Activated CD8-positive, alpha-beta T cell treated with anti-CD3 and anti-CD28 coated beads for 36 hours (primary cell): ENCODE measurements around the gene C1orf105. TPM values are rescaled to one million over a fixed set of nuclear protein-coding genes. Genes with fewer than 3 reads are reported as not detected.

Experiments used
- ATAC-seq: fragments of 200-7000 bp; cut with Tn5 transposase; one replicate; pipeline ENCODE4 v1.10.0; 2021; ENCODE audit warnings: mild to moderate bottlenecking, moderate library complexity
- CTCF ChIA-PET: fragments of 350-600 bp; sonication (Branson Sonifier 250); formaldehyde crosslinking; loops from one replicate; lab custom pipeline; 2021; ENCODE audit warnings: antibody characterized with exemption; lab: Charles Lee
- POLR2A ChIA-PET: fragments of 350-600 bp; sonication (Branson Sonifier 250); formaldehyde crosslinking; loops from one replicate; lab custom pipeline; 2021; ENCODE audit warnings: antibody characterized with exemption; lab: Charles Lee
- DNase-seq: peaks from one replicate; pipeline ENCODE4 v3.0.0-alpha.2; 2020
- H3K27ac Mint-ChIP-seq: one replicate; pipeline ENCODE4 v1.8.0; 2021; ENCODE audit warnings: mild to moderate bottlenecking, mixed read lengths
- H3K27me3 Mint-ChIP-seq: one replicate; pipeline ENCODE4 v1.8.0; 2021; ENCODE audit warnings: mixed read lengths
- H3K36me3 Mint-ChIP-seq: one replicate; pipeline ENCODE4 v1.8.0; 2021; ENCODE audit warnings: low read depth, mixed read lengths
- H3K4me1 Mint-ChIP-seq: one replicate; pipeline ENCODE4 v1.8.0; 2021; ENCODE audit warnings: low read depth, mixed read lengths
- H3K4me3 Mint-ChIP-seq: one replicate; pipeline ENCODE4 v1.8.0; 2021; ENCODE audit warnings: mild to moderate bottlenecking, moderate library complexity, mixed read lengths
- H3K9me3 Mint-ChIP-seq: one replicate; pipeline ENCODE4 v1.8.0; 2021; ENCODE audit warnings: mixed read lengths
- intact Hi-C: fragments of 100-400 bp; cut with micrococcal nuclease; formaldehyde crosslinking; loops from one replicate; pipeline ENCODE4 v1.10.0; 2022
- total RNA-seq, 2 experiments: library from RNA; stranded (reverse); gene quantifications; one replicate each; pipeline ENCODE4 v1.2.3, GENCODE V29; 2021
- TF ChIP-seq, protein P1 (sequence below): fragments of 200-600 bp; IDR thresholded peaks from one replicate; pipeline ENCODE4 v1.8.0; 2022; ENCODE audit warnings: antibody characterized with exemption, mild to moderate bottlenecking

C1orf105 gene
- total RNA-seq, 2 experiments from 2014 or later, result not detected

DNA sequence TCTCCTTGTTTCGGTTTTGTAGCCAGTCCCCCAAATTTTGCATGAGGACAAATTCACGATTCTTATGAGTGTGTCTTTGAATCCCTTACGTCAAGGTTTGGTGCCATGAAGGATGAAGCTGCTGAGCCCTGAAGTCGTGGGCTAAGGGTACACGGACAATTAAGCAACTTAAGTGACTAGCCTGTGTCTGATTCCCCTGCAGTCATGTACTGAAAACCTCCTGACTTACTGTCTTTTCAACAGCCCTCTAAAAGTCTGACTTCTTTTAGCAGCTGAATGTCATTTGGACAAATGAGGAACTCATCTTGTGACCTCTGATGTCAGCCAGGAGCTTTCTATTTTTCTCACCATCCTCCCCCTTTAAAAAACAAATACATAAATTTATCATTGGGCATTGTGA lies 27.1 kb upstream of the C1orf105 start:
- intact Hi-C loops, result loop anchor here (10.0 kb wide), 3 partner anchors 119 to 389 kb away; no protein-coding TSS in a partner anchor
- no peaks in the 10 kb centered on the region for H3K36me3 Mint-ChIP-seq
- no peak overlapping the region for H3K4me3 Mint-ChIP-seq
- TF ChIP-seq, protein P1, sequence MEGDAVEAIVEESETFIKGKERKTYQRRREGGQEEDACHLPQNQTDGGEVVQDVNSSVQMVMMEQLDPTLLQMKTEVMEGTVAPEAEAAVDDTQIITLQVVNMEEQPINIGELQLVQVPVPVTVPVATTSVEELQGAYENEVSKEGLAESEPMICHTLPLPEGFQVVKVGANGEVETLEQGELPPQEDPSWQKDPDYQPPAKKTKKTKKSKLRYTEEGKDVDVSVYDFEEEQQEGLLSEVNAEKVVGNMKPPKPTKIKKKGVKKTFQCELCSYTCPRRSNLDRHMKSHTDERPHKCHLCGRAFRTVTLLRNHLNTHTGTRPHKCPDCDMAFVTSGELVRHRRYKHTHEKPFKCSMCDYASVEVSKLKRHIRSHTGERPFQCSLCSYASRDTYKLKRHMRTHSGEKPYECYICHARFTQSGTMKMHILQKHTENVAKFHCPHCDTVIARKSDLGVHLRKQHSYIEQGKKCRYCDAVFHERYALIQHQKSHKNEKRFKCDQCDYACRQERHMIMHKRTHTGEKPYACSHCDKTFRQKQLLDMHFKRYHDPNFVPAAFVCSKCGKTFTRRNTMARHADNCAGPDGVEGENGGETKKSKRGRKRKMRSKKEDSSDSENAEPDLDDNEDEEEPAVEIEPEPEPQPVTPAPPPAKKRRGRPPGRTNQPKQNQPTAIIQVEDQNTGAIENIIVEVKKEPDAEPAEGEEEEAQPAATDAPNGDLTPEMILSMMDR, result no peak
- ChIA-PET CTCF (interaction anchor here (1.0 to 2.3 kb wide), 4 partner anchors 16 to 391 kb away, joined by 3 to 7 read pairs (median 4); no protein-coding TSS in a partner anchor), POLR2A (interaction anchor here (0.8 to 3.0 kb wide), 2 partner anchors 35 to 228 kb away, joined by 3 to 17 read pairs; no protein-coding TSS in a partner anchor)
- DNase-seq (no peak), ATAC-seq (no peak)
- no peaks in the 10 kb centered on the region for H3K27me3 Mint-ChIP-seq
- H3K4me1 Mint-ChIP-seq, result peaks cover 59% of the 10 kb centered on the region
- H3K9me3 Mint-ChIP-seq, result no peaks in the 10 kb centered on the region
- H3K27ac Mint-ChIP-seq, result peak overlapping the region; percentile 85

DNA sequence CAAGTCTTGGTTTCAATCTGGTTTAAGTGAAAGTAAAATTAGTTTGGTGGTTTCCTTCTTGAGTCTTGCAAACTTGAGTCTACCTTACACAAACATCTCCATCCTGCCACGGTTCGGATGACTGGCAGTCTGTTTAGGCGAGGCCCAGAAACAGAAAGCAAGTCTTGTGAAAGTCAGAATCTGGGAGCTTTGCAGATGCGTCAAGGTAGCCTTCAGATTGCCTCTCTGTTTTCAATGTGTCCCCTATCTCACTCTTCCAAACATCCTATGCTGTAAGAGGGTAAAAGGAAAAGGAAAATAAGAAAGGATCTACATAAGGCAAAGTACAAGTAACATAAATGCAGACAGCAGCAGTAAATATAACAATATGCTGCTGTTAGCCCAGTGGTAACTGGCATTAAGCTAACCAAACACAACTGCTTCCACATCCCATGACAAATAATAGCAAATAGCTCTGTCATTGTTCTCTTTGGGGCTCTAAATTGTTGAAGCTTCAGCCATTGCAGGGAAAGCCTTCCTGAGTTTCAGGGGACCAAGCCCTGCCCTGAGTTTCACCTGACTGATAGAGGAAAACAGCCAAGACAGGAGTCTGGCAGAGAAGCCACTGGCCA lies 26.2 kb upstream of the C1orf105 start:
- CTCF ChIA-PET, result interaction anchor here (0.7 to 2.3 kb wide), 13 partner anchors 11 to 749 kb away, joined by 3 to 11 read pairs (median 4); no protein-coding TSS in a partner anchor
- DNase-seq (peak; percentile 86), ATAC-seq (peak; percentile 95)
- peaks cover 68% of the 10 kb centered on the region for H3K4me1 Mint-ChIP-seq
- no peaks in the 10 kb centered on the region for H3K36me3 Mint-ChIP-seq
- intact Hi-C loops, result loop anchor here (10.0 kb wide), 3 partner anchors 119 to 389 kb away; no protein-coding TSS in a partner anchor
- H3K27ac Mint-ChIP-seq, result peak overlapping the region; percentile 85
- TF ChIP-seq, protein P1, result no peak
- H3K4me3 Mint-ChIP-seq, result peak overlapping the region; percentile 56
- POLR2A ChIA-PET, result interaction anchor here (0.6 to 3.0 kb wide), 6 partner anchors 9 to 100 kb away, joined by 3 to 17 read pairs (median 4); no protein-coding TSS in a partner anchor
- no peaks in the 10 kb centered on the region for H3K27me3 Mint-ChIP-seq
- no peaks in the 10 kb centered on the region for H3K9me3 Mint-ChIP-seq

DNA sequence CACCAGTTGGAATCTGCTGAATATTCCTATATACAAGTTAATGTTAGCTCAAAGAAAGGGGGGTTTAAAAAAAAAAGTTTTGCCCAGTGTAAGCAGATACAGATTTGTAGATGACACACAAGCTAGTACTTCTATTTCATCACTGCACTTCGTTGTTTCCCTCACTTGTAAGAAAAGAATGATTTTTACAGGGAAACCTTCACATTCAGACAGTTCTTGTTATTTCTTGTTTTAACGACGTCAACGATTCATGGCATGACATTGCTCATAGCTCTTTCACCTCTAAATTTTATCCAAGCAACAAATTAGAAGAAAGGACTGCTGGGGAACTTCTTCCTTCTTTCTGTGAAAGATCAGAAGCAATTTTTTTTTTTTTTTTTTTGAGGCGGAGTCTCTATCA lies 25.7 kb upstream of the C1orf105 start:
- ChIA-PET POLR2A (interaction anchor here (0.6 to 3.0 kb wide), 6 partner anchors 10 to 100 kb away, joined by 3 to 17 read pairs (median 4); no protein-coding TSS in a partner anchor), CTCF (interaction anchor here (0.7 to 2.3 kb wide), 12 partner anchors 10 to 750 kb away, joined by 3 to 11 read pairs (median 4); no protein-coding TSS in a partner anchor)
- H3K27ac Mint-ChIP-seq, result peak overlapping the region; percentile 85
- intact Hi-C loops, result loop anchor here (5.0 to 10.0 kb wide), 5 partner anchors 38 to 390 kb away; no protein-coding TSS in a partner anchor
- no peaks in the 10 kb centered on the region for H3K27me3 Mint-ChIP-seq
- no peaks in the 10 kb centered on the region for H3K9me3 Mint-ChIP-seq
- peak overlapping the region; percentile 56 for H3K4me3 Mint-ChIP-seq
- TF ChIP-seq, protein P1, result no peak
- H3K36me3 Mint-ChIP-seq, result no peaks in the 10 kb centered on the region
- ATAC-seq (no peak), DNase-seq (no peak)
- H3K4me1 Mint-ChIP-seq, result peaks cover 73% of the 10 kb centered on the region

DNA sequence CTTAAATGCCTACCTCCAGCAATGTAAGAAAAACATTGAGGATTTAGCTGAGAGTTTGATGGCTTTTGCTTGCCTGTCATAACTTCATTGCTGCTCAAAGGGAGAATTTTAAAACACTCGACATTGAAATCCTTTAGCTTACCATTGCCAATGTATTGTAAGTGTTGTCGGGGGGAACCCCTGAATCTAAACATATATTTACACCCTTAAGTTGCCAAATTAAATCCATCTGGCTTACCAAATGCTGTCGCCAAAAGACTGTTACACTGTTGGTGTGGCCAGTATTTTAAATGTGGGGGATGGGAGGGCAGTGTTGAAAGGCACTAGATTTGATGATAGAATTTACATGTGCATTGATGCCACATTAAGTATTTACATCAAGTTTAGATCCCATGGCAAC lies 24.9 kb upstream of the C1orf105 start:
- Mint-ChIP-seq H3K36me3 (no peaks in the 10 kb centered on the region), H3K4me1 (peaks cover 81% of the 10 kb centered on the region), H3K27me3 (no peaks in the 10 kb centered on the region), H3K9me3 (no peaks in the 10 kb centered on the region), H3K4me3 (no peak overlapping the region), H3K27ac (peak overlapping the region; percentile 85)
- no peak for DNase-seq
- no peak for ATAC-seq
- POLR2A ChIA-PET, result interaction anchor here (1.0 to 3.0 kb wide), 2 partner anchors 37 to 236 kb away, joined by 3 to 17 read pairs; no protein-coding TSS in a partner anchor
- CTCF ChIA-PET, result interaction anchor here (1.4 to 2.3 kb wide), 4 partner anchors 37 to 393 kb away, joined by 4 to 11 read pairs (median 6); no protein-coding TSS in a partner anchor
- intact Hi-C loops, result loop anchor here (5.0 to 10.0 kb wide), 5 partner anchors 38 to 391 kb away; no protein-coding TSS in a partner anchor
- TF ChIP-seq, protein P1, result no peak
